Hepatocyte (in vitro differentiated cells): ENCODE measurements around the gene SNTG2. TPM values are rescaled to one million over a fixed set of nuclear protein-coding genes. Genes with fewer than 3 reads are reported as not detected.

Source experiments
- DNase-seq: peaks from one replicate; pipeline ENCODE4 v3.0.0-alpha.2; 2016; ENCODE audit warnings: low spot score
- H2AFZ ChIP-seq: fragments of 200-600 bp; sonication (generic); 2 replicates; pipeline ENCODE4 v1.6.0; 2016; ENCODE audit warnings: antibody characterized with exemption, mild to moderate bottlenecking
- H3K27ac ChIP-seq: fragments of 200-600 bp; sonication (generic); 2 replicates; pipeline ENCODE4 v1.5.1; 2016; ENCODE audit warnings: mild to moderate bottlenecking
- H3K27me3 ChIP-seq: fragments of 200-600 bp; sonication (generic); 2 replicates; pipeline ENCODE4 v1.6.1; 2016
- H3K36me3 ChIP-seq: fragments of 200-600 bp; sonication (generic); replicated peaks from 2 replicates; pipeline ENCODE4 v1.5.1; 2016; ENCODE audit warnings: low read depth; ENCODE audit not compliant: insufficient read depth
- H3K4me1 ChIP-seq: fragments of 200-600 bp; sonication (generic); 2 replicates; pipeline ENCODE4 v1.5.1; 2016; ENCODE audit warnings: mild to moderate bottlenecking, moderate library complexity; ENCODE audit not compliant: insufficient read depth
- H3K4me2 ChIP-seq: fragments of 200-600 bp; sonication (generic); 2 replicates; pipeline ENCODE4 v1.6.0; 2016
- H3K4me3 ChIP-seq: fragments of 200-600 bp; sonication (generic); 2 replicates; pipeline ENCODE4 v1.5.1; 2016; ENCODE audit warnings: mild to moderate bottlenecking
- H3K79me2 ChIP-seq: fragments of 200-600 bp; sonication (generic); 2 replicates; pipeline ENCODE4 v1.6.0; 2017; ENCODE audit warnings: mild to moderate bottlenecking
- H3K9me2 ChIP-seq: fragments of 200-600 bp; sonication (generic); replicated peaks from 2 replicates; pipeline ENCODE4 v1.6.0; 2017; ENCODE audit warnings: mild to moderate bottlenecking; ENCODE audit not compliant: insufficient read depth
- H3K9me3 ChIP-seq: fragments of 200-600 bp; sonication (generic); 2 replicates; pipeline ENCODE4 v1.5.1; 2016; ENCODE audit warnings: low read depth, mild to moderate bottlenecking
- H4K20me1 ChIP-seq: fragments of 200-600 bp; sonication (generic); 2 replicates; pipeline ENCODE4 v1.6.0; 2016; ENCODE audit warnings: mild to moderate bottlenecking; ENCODE audit not compliant: insufficient read depth, poor library complexity, severe bottlenecking
- EZH2 ChIP-seq: fragments of 200-600 bp; sonication (generic); IDR thresholded peaks from 2 replicates; pipeline ENCODE4 v1.6.1; 2016; ENCODE audit warnings: antibody characterized with exemption, mild to moderate bottlenecking, borderline replicate concordance
- EZH2phosphoT487 ChIP-seq: fragments of 200-600 bp; sonication (generic); IDR thresholded peaks from one replicate; pipeline ENCODE4 v1.6.1; 2018; ENCODE audit warnings: antibody characterized with exemption, mild to moderate bottlenecking, low read depth, moderate library complexity; ENCODE audit not compliant: unreplicated experiment, severe bottlenecking
- WGBS: methylation state at CpG from one replicate; pipeline ENCODE4 v1.1.6; 2016; ENCODE audit warnings: low lambda C conversion rate; ENCODE audit errors: missing lambda C conversion rate; 5-methylcytosine and 5-hydroxymethylcytosine counted together
- polyA plus RNA-seq: library from polyadenylated mRNA; unstranded; fragments of >200 nt; fragmentation: Nextera tagmentation; extraction: Ambion mirVana; gene quantifications from 2 replicates; pipeline ENCODE4 v1.2.1, GENCODE V29; 2016
- total RNA-seq: library from RNA; depleted of rRNA; stranded (reverse); fragments of >200 nt; gene quantifications from 2 replicates; pipeline ENCODE4 v1.2.3, GENCODE V29; 2014
- TF ChIP-seq, protein P1 (sequence below): fragments of 200-600 bp; sonication (generic); IDR thresholded peaks from 2 replicates; pipeline ENCODE4 v1.5.1; 2016; ENCODE audit warnings: antibody characterized with exemption, mild to moderate bottlenecking; ENCODE audit not compliant: poor library complexity

SNTG2 gene
- total and polyA plus RNA-seq, 2 experiments from 2014 or later, result not detected

DNA sequence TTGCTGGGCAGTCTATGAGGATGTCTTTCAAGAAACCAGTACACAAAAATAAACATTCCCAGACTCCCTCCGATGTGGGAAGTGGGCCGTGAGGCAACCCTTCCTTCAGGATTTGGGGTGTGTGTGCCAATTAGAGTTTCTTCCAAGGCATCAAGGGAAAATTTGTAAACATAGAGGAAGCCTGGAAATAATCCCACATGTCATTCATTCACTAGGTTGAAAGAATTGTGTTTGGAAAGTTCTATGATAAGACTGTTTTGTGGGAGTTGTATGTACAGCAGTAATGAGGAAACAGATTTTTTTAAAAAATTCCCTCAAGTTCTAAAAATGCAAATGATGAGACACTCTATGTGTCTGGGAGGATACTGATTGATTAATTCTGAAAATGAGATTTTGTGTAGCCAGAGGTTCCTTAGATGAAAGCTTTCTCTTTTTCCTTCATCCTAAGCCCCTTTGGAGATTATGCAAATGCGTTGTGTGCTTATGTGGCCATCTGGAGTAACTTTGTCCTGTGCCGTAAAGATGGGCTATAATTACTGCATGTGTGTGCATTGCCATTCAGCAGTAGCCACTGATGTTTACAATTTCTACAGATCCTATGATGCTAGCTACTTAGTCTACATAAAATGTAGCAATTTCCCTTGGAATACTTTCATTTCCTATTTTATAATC is 354.8 kb downstream of the SNTG2 start:
- no peaks in the 10 kb centered on the region for H3K79me2 ChIP-seq
- no peaks in the 10 kb centered on the region for H3K4me1 ChIP-seq
- no peaks in the 10 kb centered on the region for H3K36me3 ChIP-seq
- H3K9me2 ChIP-seq, result no peaks in the 10 kb centered on the region
- no peaks in the 10 kb centered on the region for H3K27me3 ChIP-seq
- TF ChIP-seq EZH2phosphoT487 (no peak), EZH2 (no peak)
- TF ChIP-seq, protein P1, sequence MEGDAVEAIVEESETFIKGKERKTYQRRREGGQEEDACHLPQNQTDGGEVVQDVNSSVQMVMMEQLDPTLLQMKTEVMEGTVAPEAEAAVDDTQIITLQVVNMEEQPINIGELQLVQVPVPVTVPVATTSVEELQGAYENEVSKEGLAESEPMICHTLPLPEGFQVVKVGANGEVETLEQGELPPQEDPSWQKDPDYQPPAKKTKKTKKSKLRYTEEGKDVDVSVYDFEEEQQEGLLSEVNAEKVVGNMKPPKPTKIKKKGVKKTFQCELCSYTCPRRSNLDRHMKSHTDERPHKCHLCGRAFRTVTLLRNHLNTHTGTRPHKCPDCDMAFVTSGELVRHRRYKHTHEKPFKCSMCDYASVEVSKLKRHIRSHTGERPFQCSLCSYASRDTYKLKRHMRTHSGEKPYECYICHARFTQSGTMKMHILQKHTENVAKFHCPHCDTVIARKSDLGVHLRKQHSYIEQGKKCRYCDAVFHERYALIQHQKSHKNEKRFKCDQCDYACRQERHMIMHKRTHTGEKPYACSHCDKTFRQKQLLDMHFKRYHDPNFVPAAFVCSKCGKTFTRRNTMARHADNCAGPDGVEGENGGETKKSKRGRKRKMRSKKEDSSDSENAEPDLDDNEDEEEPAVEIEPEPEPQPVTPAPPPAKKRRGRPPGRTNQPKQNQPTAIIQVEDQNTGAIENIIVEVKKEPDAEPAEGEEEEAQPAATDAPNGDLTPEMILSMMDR, result no peak
- H4K20me1 ChIP-seq, result no peaks in the 10 kb centered on the region
- H3K27ac ChIP-seq, result no peak overlapping the region
- no peak overlapping the region for H3K4me3 ChIP-seq
- H3K9me3 ChIP-seq, result no peaks in the 10 kb centered on the region
- no peak overlapping the region for H2AFZ ChIP-seq
- H3K4me2 ChIP-seq, result no peak overlapping the region
- WGBS, result 64% methylated on average over 4 of the region's 4 CpGs
- DNase-seq, result no peak

DNA sequence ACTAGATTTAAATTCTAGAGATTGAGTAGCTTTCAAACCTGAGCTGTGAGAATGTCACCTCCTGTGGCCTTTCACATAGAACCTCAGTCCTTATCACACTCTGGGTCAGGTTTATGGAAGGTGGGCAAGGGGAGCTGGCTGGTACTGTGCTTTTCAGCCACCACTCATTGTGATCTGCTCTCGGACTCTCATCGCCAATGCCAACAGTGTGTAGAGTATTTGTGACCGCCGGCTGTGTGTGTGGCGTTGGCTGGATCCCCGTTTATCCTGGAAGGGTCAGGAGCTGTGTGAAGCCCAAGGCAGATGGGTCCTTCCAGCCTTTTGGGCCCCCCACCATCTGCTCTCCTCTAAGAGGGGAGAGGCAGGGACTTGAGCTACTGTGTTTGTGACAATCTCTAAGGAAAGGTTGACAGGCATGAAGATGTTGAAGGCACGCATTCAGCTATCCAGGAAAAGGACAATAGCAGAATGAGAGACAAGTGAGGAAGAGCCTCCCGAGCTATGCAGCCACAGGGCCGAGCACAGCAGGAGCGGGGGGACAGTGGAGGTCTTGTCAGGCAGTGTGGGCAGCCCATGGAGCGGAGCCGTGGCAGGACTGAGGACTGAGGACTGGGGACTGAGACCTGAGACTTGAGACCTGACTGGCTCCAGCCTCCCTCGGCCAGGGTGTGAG is 355.5 kb downstream of the SNTG2 start:
- H3K36me3 ChIP-seq, result no peaks in the 10 kb centered on the region
- no peaks in the 10 kb centered on the region for H3K9me2 ChIP-seq
- no peak for DNase-seq
- WGBS, result 91% methylated on average over 13 of the region's 13 CpGs
- H4K20me1 ChIP-seq, result no peaks in the 10 kb centered on the region
- H3K4me2 ChIP-seq, result no peak overlapping the region
- H3K79me2 ChIP-seq, result no peaks in the 10 kb centered on the region
- no peak for TF ChIP-seq EZH2phosphoT487
- TF ChIP-seq EZH2, result no peak
- TF ChIP-seq, protein P1, result no peak
- no peaks in the 10 kb centered on the region for H3K9me3 ChIP-seq
- no peak overlapping the region for H3K4me3 ChIP-seq
- no peaks in the 10 kb centered on the region for H3K4me1 ChIP-seq
- no peaks in the 10 kb centered on the region for H3K27me3 ChIP-seq
- no peak overlapping the region for H2AFZ ChIP-seq
- no peak overlapping the region for H3K27ac ChIP-seq

DNA sequence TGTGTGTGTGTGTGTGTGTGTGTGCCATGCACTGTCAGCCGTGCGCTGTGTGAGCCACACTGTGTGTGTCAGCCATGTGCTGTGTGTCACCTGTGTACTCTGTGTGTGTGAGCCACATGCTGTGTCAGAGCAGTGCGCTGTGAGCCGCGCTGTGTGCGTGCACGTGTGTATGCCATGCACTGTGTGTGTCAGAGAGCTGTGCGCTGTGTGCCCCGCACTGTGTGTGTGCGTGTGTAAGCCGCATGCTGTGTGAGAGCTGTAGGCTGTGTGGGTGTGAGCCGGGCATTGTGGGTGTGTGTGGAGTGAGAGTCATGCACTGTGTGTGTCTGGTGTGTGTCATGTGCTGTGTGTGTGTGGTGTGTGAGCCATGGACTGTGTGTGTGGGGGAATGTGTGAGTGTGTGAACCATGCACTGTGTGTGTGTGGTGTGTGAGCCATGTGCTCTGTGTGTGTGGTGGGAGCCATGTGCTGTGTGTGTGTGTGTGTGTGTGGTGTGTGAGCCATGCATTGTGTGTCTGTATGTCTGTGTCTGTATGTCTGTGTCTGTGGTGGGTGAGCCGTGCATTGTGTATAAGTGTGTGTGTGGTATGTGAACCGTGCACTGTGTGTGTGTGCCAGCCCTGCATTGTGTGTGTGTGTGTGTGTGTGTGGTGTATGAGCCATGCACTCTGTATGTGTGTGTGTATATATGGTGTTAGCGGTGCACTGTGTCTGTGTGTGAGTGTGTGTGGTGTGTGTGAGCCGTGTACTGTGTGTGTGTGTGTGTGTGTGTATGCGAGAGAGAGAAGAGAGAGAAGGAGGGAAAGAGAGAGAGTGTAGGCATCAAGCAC is 356.3 kb downstream of the SNTG2 start:
- no peak for TF ChIP-seq EZH2phosphoT487
- TF ChIP-seq, protein P1, result no peak
- no peak for TF ChIP-seq EZH2

More for the DNA sequence above, 356.3 kb downstream of the SNTG2 start:
- Histone ChIP-seq H3K36me3 (no peaks in the 10 kb centered on the region), H4K20me1 (no peaks in the 10 kb centered on the region), H3K27me3 (no peaks in the 10 kb centered on the region), H3K27ac (no peak overlapping the region), H3K4me3 (no peak overlapping the region), H3K4me1 (no peaks in the 10 kb centered on the region), H2AFZ (no peak overlapping the region), H3K9me3 (no peaks in the 10 kb centered on the region), H3K9me2 (no peaks in the 10 kb centered on the region), H3K79me2 (no peaks in the 10 kb centered on the region), H3K4me2 (no peak overlapping the region)
- WGBS, result 95% methylated on average over 17 of the region's 17 CpGs
- DNase-seq, result no peak
